Measurements from ENCODE around the gene ACP7.
"Not testable (repeated sequence)": the region's sequence is repeated elsewhere in the genome, so short reads cannot be mapped to it uniquely, and the experiment has no call there.

Gene ACP7

GRCh38 chr19:39111593-39112199, 27.5 kb downstream of the ACP7 start:
- TF ChIP-seq, protein P1, sequence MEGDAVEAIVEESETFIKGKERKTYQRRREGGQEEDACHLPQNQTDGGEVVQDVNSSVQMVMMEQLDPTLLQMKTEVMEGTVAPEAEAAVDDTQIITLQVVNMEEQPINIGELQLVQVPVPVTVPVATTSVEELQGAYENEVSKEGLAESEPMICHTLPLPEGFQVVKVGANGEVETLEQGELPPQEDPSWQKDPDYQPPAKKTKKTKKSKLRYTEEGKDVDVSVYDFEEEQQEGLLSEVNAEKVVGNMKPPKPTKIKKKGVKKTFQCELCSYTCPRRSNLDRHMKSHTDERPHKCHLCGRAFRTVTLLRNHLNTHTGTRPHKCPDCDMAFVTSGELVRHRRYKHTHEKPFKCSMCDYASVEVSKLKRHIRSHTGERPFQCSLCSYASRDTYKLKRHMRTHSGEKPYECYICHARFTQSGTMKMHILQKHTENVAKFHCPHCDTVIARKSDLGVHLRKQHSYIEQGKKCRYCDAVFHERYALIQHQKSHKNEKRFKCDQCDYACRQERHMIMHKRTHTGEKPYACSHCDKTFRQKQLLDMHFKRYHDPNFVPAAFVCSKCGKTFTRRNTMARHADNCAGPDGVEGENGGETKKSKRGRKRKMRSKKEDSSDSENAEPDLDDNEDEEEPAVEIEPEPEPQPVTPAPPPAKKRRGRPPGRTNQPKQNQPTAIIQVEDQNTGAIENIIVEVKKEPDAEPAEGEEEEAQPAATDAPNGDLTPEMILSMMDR (IDR thresholded peaks at IDR 0.05; ENCODE audit: extremely low read depth, missing control alignments): no peak
- no peak for DNase-seq (ENCODE audit: low spot score)

DNA sequence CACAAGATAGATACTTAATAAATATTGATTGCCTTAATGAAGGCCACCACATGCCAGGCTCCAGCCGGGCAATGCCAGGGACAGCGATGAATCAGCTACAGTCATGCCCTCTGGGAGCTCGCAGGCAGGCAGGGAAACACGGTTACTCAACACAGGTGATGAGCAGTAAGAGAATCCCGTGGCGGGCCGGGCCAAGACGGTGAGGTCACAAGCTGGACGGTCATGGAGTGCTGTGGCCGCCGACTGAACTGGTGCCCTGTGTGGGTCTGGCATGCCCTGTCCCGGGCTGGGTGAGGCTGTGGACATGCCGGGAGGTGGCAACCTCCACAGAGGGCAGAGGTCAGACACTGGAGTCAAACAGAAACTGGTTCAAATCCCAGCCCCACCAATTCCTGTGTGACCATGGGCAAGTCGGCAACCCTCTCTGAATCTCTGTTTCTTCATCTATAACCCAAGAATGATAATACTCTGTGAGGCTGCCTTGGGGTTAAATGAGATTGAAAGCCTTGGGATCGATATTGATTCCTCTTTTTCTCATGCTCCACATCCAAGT, 28.2 kb downstream of the ACP7 start:
- DNase-seq (ENCODE audit: low spot score): no peak
- TF ChIP-seq, protein P1 (IDR thresholded peaks at IDR 0.05; ENCODE audit: extremely low read depth, missing control alignments): no peak

DNA sequence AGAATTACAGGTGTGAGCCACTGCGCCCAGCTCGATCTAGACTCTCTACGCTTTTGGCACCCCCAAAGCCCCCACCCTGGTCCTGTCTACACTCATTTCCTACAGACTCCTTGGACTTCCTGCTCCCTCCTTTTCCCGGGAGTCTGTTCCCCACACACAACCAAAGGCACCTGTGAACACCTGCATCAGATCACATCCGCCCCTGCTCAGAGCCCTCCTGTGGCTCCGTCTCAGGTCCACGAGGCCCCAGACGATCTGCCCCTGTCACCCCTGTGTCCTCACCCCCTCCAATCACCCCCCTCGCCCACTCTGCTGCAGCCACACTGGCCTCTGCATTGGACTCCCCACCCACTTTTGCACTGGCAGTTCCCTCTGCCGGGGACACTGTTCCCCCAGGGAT, 29.0 kb downstream of the ACP7 start:
- TF ChIP-seq, protein P1 (IDR thresholded peaks at IDR 0.05; ENCODE audit: extremely low read depth, missing control alignments): no peak
- no peak for DNase-seq (ENCODE audit: low spot score)

DNA sequence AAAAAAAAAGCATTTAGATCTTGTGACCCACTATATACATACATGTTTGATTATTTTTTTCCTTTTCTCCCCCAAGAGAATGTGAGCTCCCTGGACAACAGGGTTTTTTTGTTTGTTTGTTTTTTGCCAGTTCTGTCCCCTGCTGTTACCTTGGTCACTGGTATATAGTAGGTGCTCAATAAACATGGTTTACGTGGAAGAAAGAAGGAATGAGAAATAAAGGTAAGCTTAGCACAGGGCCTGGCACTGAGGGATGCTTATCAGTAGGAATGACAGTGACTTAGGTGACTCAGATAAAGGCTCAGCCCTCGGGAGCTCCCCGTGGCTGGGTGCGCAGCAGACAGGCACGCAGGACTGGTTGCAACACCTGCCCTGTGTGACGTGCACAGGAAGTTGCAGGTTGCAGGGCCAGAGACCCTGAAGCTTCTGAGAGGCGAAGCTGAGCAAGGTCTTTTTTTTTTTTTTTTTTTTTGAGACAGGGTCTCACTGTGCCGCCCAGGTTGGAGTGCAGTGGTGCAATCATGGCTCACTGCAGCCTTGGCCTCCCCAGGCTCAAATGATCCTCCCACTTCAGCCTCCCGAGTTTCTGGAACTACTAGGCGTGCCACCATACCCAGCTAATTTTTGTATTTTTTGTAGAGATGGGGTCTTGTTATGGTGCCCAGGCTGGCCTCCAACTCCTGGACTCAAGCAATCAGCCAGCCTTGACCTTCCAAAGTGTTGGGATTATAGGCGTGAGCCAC, 31.1 kb downstream of the ACP7 start:
- DNase-seq (ENCODE audit: low spot score): no peak
- TF ChIP-seq, protein P1 (IDR thresholded peaks at IDR 0.05; ENCODE audit: extremely low read depth, missing control alignments): no peak

GRCh38 chr19:39117023-39117422, 32.9 kb downstream of the ACP7 start:
- DNase-seq (ENCODE audit: low spot score): not testable (repeated sequence)

- DNase-seq (ENCODE audit: low spot score): no peak
- TF ChIP-seq, protein P1 (IDR thresholded peaks at IDR 0.05; ENCODE audit: extremely low read depth, missing control alignments): no peak
Observed at GRCh38 chr19:39119830-39120229, 35.7 kb downstream of the ACP7 start.

GRCh38 chr19:39122934-39123731, 39.0 kb downstream of the ACP7 start:
- DNase-seq (ENCODE audit: low spot score): no peak
- TF ChIP-seq, protein P1 (IDR thresholded peaks at IDR 0.05; ENCODE audit: extremely low read depth, missing control alignments): no peak

All from GM20000 (cell line).